Posterior cingulate gyrus (tissue), 11 donors: ENCODE results near the gene ATP1B2.
"Not testable (repeated sequence)": the region's sequence is repeated elsewhere in the genome, so short reads cannot be mapped to it uniquely, and the experiment has no call there.

Source experiments
- DNase-seq, 10 donors: peaks; one replicate each; pipeline versions ENCODE4 v3.0.0 to v3.0.0-alpha.2; 2020 to 2021; ENCODE audit warnings: mixed read lengths in 3 of 10
- intact Hi-C: fragments of 100-400 bp; cut with DNase I; formaldehyde crosslinking; loops from one replicate; pipeline ENCODE4 v1.15.1; 2023

The ATP1B2 gene

GRCh38 chr17:7632492-7632894 lies 18.2 kb upstream of the ATP1B2 start:
- intact Hi-C loops = no loop called here
- DNase-seq = peak in 2 of 10 donors; percentile 12 to 69

DNA sequence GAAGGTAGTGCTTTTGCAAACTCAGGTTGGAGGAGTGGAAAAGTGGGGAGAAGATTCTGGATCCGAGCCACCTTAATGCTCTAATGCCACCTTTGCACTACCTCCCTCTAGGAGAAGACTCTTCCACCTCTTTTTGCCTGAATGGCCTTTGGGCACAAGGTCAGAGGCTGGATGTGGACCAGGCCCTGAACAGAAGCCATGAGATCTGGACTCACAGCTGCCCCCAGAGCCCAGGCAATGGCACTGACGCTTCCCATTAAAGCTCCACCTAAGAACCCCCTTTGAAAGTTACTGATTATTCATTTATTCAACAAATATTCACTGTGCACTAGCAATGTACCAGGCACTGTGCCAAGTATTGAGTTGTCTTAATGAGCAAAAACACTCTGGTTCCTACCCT lies 17.6 kb upstream of the ATP1B2 start:
- peak in 1 of 10 donors; percentile 29 for DNase-seq
- intact Hi-C loops = no loop called here

DNA sequence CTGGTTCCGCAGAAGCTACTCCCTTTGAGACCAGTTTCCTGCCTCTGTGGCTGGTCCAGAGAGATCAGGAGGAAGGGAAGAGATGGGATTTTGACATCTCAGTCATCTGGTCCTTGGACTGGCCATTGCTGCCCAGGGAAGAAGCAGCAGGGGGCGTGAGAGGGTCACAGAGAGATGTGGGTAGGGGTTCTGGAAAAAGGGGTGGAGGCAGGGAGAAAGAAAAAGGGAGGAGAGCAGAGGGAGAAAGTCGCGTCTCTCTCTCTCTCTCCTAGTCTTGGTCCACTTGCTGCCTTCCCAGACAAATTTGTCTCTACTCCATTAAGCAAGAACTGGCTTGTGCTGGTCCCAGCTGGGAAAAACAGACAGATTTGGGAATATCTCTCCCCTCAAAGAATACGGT lies 16.3 kb upstream of the ATP1B2 start:
- peak in 5 of 10 donors; percentile 43 to 90 (median 50) for DNase-seq
- intact Hi-C loops = loop anchor here (2.0 kb wide), 1 partner anchor 54 kb away; the partner anchor contains the start of gene WRAP53

GRCh38 chr17:7636163-7636562 lies 14.6 kb upstream of the ATP1B2 start:
- DNase-seq = no peak
- intact Hi-C loops = no loop called here

- DNase-seq = no peak
- intact Hi-C loops = no loop called here
Observed at GRCh38 chr17:7640783-7641182, 9.9 kb upstream of the ATP1B2 start.

GRCh38 chr17:7641635-7642034 lies 9.1 kb upstream of the ATP1B2 start:
- intact Hi-C loops = not testable (repeated sequence)

GRCh38 chr17:7644775-7645174 lies 6.0 kb upstream of the ATP1B2 start:
- intact Hi-C loops = no loop called here
- DNase-seq = no peak

More at GRCh38 chr17:7641635-7642034, 9.1 kb upstream of the ATP1B2 start:
- DNase-seq = not testable (repeated sequence)

DNA sequence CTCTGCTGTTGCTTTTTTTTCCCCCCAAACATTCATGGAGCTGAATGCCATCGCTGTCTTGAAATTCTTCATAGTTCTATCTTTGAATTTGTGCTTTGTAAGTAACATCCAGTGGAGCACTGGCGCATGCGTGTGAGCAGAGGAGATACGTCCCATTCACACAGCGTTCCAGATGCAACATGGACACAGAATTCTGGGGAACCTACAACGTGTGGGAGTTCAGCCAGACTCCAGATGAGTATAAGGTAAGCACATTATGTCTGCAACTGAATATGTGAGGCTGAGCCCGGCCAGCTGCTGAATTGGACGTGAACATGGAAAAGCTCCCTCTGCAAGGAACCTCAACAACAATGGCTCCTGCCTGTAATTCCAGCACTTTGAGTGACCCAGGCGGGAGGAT lies 4.3 kb upstream of the ATP1B2 start:
- DNase-seq = no peak
- intact Hi-C loops = no loop called here

DNA sequence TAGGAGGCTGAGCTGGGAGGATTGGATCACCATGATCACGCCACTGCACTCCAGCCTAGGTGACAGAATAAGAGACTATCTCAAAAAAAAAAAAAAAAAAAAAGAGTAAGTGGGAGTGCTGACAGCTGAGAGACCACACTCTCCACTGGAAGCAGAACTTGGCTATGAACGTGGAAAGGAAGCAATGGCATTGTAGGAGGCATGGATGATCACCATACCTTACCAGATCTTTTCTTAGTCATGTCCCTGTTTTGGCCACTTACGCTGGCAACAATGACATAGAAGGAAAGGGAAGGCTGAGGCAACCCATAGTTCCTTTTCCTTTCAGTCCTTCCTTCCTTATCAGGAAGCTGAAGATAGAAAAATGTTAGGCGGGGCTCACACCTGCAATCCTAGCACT lies 3.7 kb upstream of the ATP1B2 start:
- intact Hi-C loops = no loop called here
- no peak for DNase-seq

- no peak for DNase-seq
- intact Hi-C loops = no loop called here
Observed at GRCh38 chr17:7651097-7651664, 455 bp downstream of the ATP1B2 start.

DNA sequence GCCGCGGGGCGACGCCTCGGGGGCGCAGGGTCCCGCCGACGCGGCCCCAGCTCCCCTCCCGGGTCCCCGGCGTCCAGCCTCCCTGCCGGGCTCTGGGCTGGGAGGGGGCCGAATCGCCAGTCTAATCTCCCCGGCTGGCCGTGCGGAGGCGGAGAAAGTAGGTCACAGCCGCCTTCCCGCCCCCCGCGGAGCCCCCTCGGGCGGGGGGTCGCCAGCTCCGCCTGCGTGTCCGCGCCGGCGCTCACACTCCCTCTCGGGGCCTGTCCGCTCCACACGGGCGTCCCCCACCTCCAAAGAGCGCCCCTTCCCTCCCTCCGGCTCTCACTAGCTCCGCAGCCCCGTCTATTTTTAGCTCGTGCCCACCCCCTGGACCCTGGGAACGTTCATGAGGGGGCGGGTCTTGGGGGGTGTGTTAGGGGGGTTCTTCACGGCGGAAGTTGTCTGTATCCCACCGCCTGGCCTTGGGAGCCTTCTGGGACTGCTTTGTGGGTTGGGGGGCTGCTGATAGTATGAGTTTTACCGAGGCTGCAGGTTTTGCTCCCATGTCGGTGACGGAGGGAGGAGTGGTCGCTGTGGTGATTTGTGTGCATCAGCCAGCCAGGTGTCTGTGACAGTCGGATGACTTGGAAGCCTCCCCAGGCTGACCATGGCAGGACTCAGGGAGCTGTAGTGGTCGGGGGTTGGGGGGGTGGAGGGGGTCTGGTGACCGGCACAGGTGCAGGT lies 1.1 kb downstream of the ATP1B2 start:
- peak in 5 of 10 donors; percentile 28 to 85 (median 32) for DNase-seq
- intact Hi-C loops = no loop called here

GRCh38 chr17:7652388-7653356 lies 1.9 kb downstream of the ATP1B2 start:
- intact Hi-C loops = no loop called here

DNA sequence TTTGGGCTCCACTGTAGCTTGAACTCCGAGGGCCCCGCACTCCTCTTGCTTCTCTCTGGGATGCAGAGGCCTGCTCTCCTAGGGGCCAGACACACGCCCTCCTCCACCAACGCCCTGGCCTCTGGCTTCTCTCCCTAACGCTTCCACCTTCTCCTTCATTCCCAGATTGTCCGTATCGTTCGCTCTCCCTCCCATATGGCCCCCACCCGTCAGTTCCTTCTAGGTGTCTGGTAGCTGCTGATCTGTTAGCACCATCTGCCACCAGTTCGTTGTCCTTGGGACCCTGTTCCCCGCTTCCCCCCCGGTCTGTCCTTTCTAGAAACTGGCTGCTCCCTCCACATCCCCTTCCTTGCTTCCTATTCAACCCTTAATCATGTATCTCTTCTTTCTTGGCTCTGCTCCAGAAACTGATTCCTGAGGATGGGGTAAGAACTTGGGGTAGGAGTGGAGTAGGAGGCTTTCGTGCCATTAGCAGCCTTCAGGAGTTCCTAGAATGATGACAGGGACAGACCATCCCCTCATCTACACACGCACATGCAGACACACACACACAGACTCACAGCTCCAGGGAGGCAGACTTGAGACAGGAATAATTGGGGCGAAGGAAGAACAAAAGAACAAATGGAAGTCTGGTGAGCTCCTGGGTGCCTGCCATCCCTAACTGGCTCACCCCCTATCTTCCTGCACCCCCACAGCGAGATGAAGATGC lies 4.3 kb downstream of the ATP1B2 start:
- intact Hi-C loops = no loop called here
- no peak for DNase-seq

More at GRCh38 chr17:7652388-7653356, 1.9 kb downstream of the ATP1B2 start:
- DNase-seq = no peak

- no peak for DNase-seq
- intact Hi-C loops = no loop called here
Observed at GRCh38 chr17:7655541-7655840, 4.8 kb downstream of the ATP1B2 start.

DNA sequence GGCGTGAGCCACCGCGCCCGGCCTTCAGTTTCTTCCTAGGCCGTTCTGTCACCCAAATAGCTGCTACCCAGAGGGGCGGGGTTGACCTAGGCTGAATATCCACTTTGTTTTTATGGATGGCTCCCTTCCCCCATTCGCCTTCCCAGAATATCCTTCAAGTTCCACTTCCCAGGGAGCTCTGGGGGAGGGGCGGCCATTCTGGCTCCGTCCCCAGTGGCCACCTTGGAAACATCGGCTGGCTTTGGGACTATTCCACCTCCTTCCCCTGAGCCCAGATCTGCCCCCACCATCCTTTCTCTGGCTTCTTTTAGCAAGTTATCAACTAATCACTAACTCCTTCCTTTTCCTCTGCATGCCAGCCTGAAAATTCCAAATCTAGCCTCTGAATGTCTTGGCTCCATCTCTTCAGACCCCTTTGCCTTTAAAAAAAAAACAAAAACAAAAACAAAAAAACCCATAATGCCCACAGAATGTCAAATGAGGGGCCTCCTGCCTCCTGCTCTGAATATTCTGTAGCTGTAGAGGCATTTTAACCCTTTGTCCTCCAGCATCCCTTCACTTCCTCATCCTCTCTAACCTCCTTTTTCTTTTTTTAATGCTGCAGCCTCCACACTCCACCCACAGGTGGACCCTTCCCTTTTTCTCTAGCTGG lies 6.4 kb downstream of the ATP1B2 start:
- DNase-seq = peak in 9 of 10 donors; percentile 29 to 88 (median 50)
- intact Hi-C loops = no loop called here

DNA sequence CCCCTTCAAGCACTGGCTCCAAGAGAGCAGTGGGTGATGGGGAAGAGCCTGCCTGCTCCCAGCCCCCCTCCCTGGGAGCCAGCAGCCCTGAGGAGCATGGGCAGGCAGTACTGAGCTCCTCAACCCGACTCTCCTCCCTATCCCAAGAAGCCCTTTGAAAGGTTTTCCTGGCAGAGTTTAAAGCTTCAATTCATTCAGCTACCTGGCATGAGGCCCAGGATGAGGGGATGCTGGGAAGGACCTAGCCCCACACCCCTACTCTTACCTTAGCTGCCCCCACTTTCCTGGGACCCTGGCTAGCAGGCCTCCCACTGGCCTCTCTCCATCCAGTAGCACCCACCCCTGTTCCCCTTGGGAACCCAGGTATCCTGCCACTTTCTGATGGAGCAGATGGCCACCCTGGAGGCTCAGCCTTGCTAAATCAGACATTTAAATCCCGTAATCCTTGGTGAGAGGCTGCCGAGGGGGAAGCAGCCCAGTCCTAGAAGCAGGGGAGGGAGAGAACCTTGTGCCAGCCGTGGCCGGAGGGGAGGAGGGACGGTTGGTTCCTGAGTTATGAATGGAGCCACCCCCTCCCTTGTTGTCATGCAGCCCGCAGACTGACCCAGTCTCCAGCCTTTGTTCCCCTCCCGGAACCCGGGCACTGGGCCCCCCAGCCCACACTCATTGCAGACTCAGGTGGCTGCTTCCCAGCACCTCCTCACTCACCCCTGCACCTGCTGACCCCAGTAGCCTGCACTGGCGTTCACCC lies 17.1 kb downstream of the ATP1B2 start:
- peak in 8 of 10 donors; percentile 44 to 91 (median 66) for DNase-seq

DNA sequence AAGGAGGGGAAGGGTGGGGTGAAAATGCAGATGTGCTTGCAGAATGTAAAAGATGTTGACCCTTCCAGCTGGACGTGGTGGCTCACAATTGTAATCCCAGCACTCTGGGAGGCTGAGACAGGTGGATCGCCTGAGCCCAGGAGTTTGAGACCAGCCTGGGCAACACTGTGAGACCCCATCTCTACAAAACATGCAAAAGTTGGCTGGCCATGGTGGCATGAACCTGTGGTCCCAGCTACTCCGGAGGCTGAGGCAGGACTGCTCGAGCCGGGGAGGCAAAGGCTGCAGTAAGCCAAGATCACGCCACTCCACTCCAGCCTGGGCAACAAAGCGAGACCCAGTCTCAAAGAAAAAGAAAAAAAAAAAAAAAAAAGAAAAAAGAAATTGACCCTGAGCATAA lies 17.8 kb downstream of the ATP1B2 start:
- DNase-seq = peak in 1 of 10 donors; percentile 70
- intact Hi-C loops = no loop called here

More for the DNA sequence above, 17.1 kb downstream of the ATP1B2 start:
- intact Hi-C loops = no loop called here

DNA sequence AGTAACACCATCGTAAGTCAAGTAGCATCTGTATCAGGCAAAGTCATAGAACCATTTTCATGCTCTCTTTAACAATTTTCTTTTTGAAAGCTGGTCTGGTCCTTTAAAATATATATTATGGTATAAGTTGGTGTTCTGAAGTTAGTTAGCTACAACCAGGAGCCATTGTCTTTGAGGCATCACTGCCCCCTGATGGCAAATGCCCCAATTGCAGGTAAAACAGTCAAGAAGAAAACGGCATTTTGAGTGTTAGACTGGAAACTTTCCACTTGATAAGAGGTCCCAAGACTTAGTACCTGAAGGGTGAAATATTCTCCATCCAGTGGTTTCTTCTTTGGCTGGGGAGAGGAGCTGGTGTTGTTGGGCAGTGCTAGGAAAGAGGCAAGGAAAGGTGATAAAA lies 22.5 kb downstream of the ATP1B2 start:
- intact Hi-C loops = no loop called here
- no peak for DNase-seq

- intact Hi-C loops = no loop called here
- DNase-seq = no peak
Observed at GRCh38 chr17:7674934-7675333, 24.2 kb downstream of the ATP1B2 start.
